ENCODE results near the gene CCDC43.

The CCDC43 gene

GRCh38 chr17:44689477-44690217, at the start of gene CCDC43:
Gene CCDC43 (minus strand): TSS chr17:44689776. CDS start chr17:44689753, 23 bp downstream.
- Histone ChIP-seq H3K4me1 (ENCODE audit: insufficient read depth, poor library complexity, severe bottlenecking) (peaks cover 5% of the 10 kb centered on the region), H3K9me3 (ENCODE audit: severe bottlenecking) (no peaks in the 10 kb centered on the region), H3K27me3 (ENCODE audit: insufficient read depth, poor library complexity, severe bottlenecking) (no peaks in the 10 kb centered on the region), H3K4me3 (ENCODE audit: severe bottlenecking) (peak within 1 kb of the TSS; percentile 55), H3K36me3 (ENCODE audit: low read depth) (peaks cover 15% of the 10 kb centered on the region), H3K27ac (ENCODE audit: poor library complexity, severe bottlenecking) (peak within 1 kb of the TSS; percentile 62)
- TF ChIP-seq CTCF (IDR thresholded peaks at IDR 0.05; ENCODE audit: poor library complexity, severe bottlenecking): no peak
- DNase-seq (ENCODE audit: low spot score) (peak; percentile 91), ATAC-seq (ENCODE audit: low read depth) (peak; percentile 97)

- DNase-seq (ENCODE audit: low spot score) (no peak), ATAC-seq (ENCODE audit: low read depth) (peak; percentile 54)
- Histone ChIP-seq H3K4me3 (ENCODE audit: severe bottlenecking) (no peak overlapping the region), H3K36me3 (ENCODE audit: low read depth) (peaks cover 36% of the 10 kb centered on the region), H3K9me3 (ENCODE audit: severe bottlenecking) (no peaks in the 10 kb centered on the region), H3K27ac (ENCODE audit: poor library complexity, severe bottlenecking) (no peak overlapping the region), H3K27me3 (ENCODE audit: insufficient read depth, poor library complexity, severe bottlenecking) (no peaks in the 10 kb centered on the region), H3K4me1 (ENCODE audit: insufficient read depth, poor library complexity, severe bottlenecking) (no peaks in the 10 kb centered on the region)
- no peak for TF ChIP-seq CTCF (IDR thresholded peaks at IDR 0.05; ENCODE audit: poor library complexity, severe bottlenecking)
Observed at GRCh38 chr17:44738214-44738906, 48.8 kb upstream of the CCDC43 start.

- peaks cover 45% of the 10 kb centered on the region for H3K36me3 ChIP-seq (ENCODE audit: low read depth)
- no peak overlapping the region for H3K4me3 ChIP-seq (ENCODE audit: severe bottlenecking)
- no peaks in the 10 kb centered on the region for H3K27me3 ChIP-seq (ENCODE audit: insufficient read depth, poor library complexity, severe bottlenecking)
- H3K9me3 ChIP-seq (ENCODE audit: severe bottlenecking): no peaks in the 10 kb centered on the region
- DNase-seq (ENCODE audit: low spot score): no peak
- H3K27ac ChIP-seq (ENCODE audit: poor library complexity, severe bottlenecking): no peak overlapping the region
- no peak for ATAC-seq (ENCODE audit: low read depth)
- H3K4me1 ChIP-seq (ENCODE audit: insufficient read depth, poor library complexity, severe bottlenecking): no peaks in the 10 kb centered on the region
- TF ChIP-seq CTCF (IDR thresholded peaks at IDR 0.05; ENCODE audit: poor library complexity, severe bottlenecking): no peak
Observed at GRCh38 chr17:44736551-44737240, 47.1 kb upstream of the CCDC43 start.

- no peak for ATAC-seq (ENCODE audit: low read depth)
- Histone ChIP-seq H3K4me1 (ENCODE audit: insufficient read depth, poor library complexity, severe bottlenecking) (no peaks in the 10 kb centered on the region), H3K9me3 (ENCODE audit: severe bottlenecking) (no peaks in the 10 kb centered on the region), H3K4me3 (ENCODE audit: severe bottlenecking) (no peak overlapping the region), H3K27me3 (ENCODE audit: insufficient read depth, poor library complexity, severe bottlenecking) (no peaks in the 10 kb centered on the region), H3K36me3 (ENCODE audit: low read depth) (peaks cover 44% of the 10 kb centered on the region), H3K27ac (ENCODE audit: poor library complexity, severe bottlenecking) (no peak overlapping the region)
- DNase-seq (ENCODE audit: low spot score): no peak
- TF ChIP-seq CTCF (IDR thresholded peaks at IDR 0.05; ENCODE audit: poor library complexity, severe bottlenecking): no peak
Observed at GRCh38 chr17:44734272-44734671, 44.7 kb upstream of the CCDC43 start.
